ENCODE results near the gene HSBP1L1.

The HSBP1L1 gene

GRCh38 chr18:79918615-79919011, 45.8 kb upstream of the HSBP1L1 start:
- no peak overlapping the region for H3K27ac ChIP-seq
- DNase-seq (ENCODE audit: low spot score): peak; percentile 47
- TF ChIP-seq, protein P1, sequence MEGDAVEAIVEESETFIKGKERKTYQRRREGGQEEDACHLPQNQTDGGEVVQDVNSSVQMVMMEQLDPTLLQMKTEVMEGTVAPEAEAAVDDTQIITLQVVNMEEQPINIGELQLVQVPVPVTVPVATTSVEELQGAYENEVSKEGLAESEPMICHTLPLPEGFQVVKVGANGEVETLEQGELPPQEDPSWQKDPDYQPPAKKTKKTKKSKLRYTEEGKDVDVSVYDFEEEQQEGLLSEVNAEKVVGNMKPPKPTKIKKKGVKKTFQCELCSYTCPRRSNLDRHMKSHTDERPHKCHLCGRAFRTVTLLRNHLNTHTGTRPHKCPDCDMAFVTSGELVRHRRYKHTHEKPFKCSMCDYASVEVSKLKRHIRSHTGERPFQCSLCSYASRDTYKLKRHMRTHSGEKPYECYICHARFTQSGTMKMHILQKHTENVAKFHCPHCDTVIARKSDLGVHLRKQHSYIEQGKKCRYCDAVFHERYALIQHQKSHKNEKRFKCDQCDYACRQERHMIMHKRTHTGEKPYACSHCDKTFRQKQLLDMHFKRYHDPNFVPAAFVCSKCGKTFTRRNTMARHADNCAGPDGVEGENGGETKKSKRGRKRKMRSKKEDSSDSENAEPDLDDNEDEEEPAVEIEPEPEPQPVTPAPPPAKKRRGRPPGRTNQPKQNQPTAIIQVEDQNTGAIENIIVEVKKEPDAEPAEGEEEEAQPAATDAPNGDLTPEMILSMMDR (IDR thresholded peaks at IDR 0.05): no peak
- no peak overlapping the region for H3K4me3 ChIP-seq

GRCh38 chr18:79919089-79919488, 45.4 kb upstream of the HSBP1L1 start:
- Histone ChIP-seq H3K27ac (no peak overlapping the region), H3K4me3 (no peak overlapping the region)
- peak; percentile 68 for DNase-seq (ENCODE audit: low spot score)
- TF ChIP-seq, protein P1 (IDR thresholded peaks at IDR 0.05): no peak

DNA sequence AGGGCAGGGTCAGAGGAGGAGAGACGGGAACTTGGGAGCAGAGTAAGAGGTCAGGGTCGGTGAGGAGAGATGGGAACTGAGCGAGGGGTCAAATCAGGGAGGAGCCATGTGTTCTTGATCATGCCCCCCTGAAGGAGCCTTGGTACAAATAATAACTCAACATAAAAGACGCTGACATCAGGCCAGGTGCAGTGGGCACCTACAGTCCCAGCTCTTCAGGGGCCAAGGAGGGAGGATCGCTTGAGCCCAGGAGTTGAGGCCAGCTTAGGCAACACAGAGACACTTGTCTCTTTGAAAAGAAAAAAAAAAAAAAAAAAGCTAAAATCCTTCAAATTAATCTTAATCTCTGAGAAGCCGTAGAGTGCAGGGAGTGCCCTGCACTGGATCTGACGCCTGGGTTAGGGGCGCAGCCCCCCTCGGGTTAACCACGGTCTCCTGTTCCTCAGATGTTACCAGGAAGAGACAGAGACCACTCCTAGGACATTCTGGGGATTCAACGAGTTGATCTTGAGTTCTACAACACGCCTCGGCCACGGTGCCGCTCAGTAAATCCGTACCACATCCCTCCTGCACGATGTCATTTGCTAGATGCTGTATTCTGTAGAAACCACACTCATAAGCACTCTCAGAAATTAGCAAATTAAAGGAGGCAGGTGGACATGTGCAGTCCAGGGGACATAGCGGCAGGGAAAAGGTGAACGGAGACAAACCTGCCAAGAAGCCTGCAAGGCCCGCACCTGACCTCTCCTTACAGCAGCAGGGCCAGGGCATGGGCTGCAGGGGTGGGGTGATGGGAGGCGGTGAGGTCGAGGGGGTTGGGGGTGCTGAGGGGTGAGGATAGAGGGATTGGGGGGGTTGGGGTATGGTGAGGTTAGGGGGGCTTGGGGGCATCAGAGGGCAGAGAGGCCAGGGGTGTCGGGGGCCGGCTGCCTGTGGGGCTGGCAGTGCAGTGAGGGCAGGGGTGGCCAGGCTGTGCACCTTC, 42.2 kb upstream of the HSBP1L1 start:
- DNase-seq (ENCODE audit: low spot score): peak; percentile 64
- TF ChIP-seq, protein P1 (IDR thresholded peaks at IDR 0.05): no peak
- Histone ChIP-seq H3K27ac (no peak overlapping the region), H3K4me3 (no peak overlapping the region)

DNA sequence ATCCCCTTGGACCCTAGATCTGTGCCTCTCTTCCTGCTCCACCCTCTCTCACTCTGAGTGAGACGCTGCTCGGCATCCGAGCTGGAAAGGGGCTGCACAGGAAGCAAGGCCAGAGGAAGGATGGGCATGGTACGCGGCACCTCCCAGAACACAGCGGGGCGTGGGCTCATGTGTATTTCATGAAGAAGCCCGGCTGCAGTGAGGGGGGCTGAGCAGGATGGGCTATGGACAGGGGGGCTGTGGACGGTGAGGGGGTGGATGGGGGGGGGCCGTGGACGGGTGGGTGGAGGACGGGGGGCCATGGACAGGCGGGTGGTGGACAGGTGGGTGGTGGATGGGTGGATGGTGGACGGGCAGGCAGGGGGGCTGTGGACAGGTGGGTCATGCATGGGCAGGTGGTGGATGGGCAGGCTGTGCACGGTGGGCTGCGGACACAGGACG, 41.5 kb upstream of the HSBP1L1 start:
- DNase-seq (ENCODE audit: low spot score): peak; percentile 53
- Histone ChIP-seq H3K4me3 (no peak overlapping the region), H3K27ac (no peak overlapping the region)
- TF ChIP-seq, protein P1 (IDR thresholded peaks at IDR 0.05): no peak

DNA sequence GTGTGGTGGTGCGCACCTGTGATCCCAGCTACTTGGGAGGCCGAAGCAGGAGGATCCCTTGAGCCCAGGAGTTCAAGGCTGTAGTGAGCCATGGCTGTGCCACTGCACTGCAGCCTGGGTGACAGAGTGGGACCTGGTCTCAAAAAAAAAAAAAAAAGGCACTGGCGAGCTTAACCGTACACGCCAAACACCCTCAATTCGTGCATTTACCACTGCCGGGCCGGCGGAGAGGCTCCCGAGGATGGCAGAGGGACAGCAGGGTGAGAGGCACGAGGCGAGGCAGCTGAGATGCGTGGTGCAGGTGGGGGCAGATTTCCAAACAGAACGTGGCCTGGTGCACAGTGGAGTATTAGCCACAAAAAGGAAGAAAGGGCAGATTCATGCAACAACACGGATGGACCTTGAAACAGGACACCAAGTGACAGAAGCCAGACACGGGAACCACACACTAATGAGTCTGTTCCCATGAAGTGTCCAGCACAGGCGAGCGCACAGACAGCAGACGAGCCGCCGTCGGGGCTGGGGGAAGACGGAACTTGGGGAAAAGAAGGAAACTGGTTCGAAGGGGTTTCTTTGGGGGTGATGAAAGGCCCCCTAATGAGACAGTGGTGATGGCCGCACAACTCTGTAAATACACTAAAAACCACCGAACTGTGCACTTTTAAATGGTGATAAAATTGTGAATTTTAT, 40.4 kb upstream of the HSBP1L1 start:
- TF ChIP-seq, protein P1 (IDR thresholded peaks at IDR 0.05): no peak
- H3K27ac ChIP-seq: no peak overlapping the region
- DNase-seq (ENCODE audit: low spot score): peak; percentile 47
- H3K4me3 ChIP-seq: no peak overlapping the region

DNA sequence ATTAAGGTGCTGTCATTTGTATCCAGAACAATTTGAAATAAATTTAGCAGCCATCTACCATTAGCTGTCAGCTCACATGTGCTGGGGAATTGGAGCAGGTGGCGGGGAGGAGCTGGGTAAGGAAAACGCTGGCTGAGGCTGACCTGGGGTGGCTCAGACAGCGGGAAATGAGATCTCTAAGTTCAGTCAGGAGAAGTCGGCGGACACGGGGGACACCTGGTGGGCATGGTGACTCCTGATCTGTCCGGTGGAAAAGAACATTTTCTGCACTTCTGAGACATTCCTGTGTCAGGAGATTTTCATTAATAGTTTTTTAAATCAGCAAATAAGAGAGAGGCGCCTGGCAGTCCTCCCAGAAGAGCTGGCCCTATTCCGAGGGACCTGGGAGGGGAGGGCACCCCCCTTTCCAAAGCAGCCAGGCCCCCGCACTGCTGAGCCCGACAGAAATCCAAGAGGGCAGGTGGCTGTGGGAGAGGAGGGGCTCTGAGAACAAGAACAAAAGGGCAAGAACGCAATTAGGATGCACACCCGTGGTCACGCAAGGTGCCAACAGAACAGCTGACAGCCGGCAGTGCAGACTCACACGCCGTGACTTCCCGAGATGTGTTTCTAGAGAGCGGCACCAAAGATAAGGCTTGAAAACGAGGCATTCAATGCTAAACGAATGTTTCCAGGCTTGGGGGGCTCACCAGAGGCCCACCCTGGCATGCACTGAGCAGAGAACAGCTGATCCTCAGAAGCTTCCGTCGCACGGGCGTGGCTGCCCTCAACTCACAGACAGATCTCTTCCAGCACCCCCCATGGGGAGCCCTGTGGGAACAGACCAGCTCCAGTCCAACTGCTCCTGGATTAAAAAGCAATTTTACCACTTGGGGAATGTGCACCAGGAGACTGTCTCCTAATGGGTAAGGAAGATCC, 39.4 kb upstream of the HSBP1L1 start:
- no peak overlapping the region for H3K27ac ChIP-seq
- H3K4me3 ChIP-seq: no peak overlapping the region
- DNase-seq (ENCODE audit: low spot score): peak; percentile 45
- TF ChIP-seq, protein P1 (IDR thresholded peaks at IDR 0.05): no peak
